DMS114 treated with DMSO at 0.1 percent for 48 hours (cell line): ENCODE measurements around the gene ZNF687.
"Not testable (repeated sequence)": the region's sequence is repeated elsewhere in the genome, so short reads cannot be mapped to it uniquely, and the experiment has no call there.

Experiments
- DNase-seq: peaks from one replicate; lab custom pipeline; 2025; ENCODE audit not compliant: unreplicated experiment; lab: John Stamatoyannopoulos, UW

ZNF687 gene

GRCh38 chr1:151281969-151282882 lies at the start of gene ZNF687:
Gene ZNF687 (plus strand): TSS chr1:151282299. CDS start chr1:151286292, 3,993 bp downstream.
- DNase-seq = peak; percentile 100

- no peak for DNase-seq
These were observed 46.9 kb upstream of the ZNF687 start for GRCh38 chr1:151235235-151235634.

GRCh38 chr1:151237678-151238466 lies 44.2 kb upstream of the ZNF687 start:
- no peak for DNase-seq

GRCh38 chr1:151238467-151238739 lies 43.7 kb upstream of the ZNF687 start:
- no peak for DNase-seq

GRCh38 chr1:151242442-151242841 lies 39.7 kb upstream of the ZNF687 start:
- DNase-seq = no peak

GRCh38 chr1:151243683-151244216 lies 38.3 kb upstream of the ZNF687 start:
- DNase-seq = no peak

- no peak for DNase-seq
These were observed 35.3 kb upstream of the ZNF687 start for GRCh38 chr1:151246786-151247185.

GRCh38 chr1:151251656-151252470 lies 30.2 kb upstream of the ZNF687 start:
- peak; percentile 97 for DNase-seq

GRCh38 chr1:151254217-151255213 lies 27.6 kb upstream of the ZNF687 start, which contains the start of gene PSMD4:
Gene PSMD4 (plus strand): TSS chr1:151254734. CDS start chr1:151254783, 49 bp downstream.
- peak; percentile 100 for DNase-seq

GRCh38 chr1:151255381-151255780 lies 26.7 kb upstream of the ZNF687 start:
- DNase-seq = no peak

- DNase-seq = no peak
These were observed 22.7 kb upstream of the ZNF687 start for GRCh38 chr1:151259351-151259750.

- no peak for DNase-seq
These were observed 16.5 kb upstream of the ZNF687 start for GRCh38 chr1:151265446-151266236.

GRCh38 chr1:151266315-151266714 lies 15.8 kb upstream of the ZNF687 start:
- no peak for DNase-seq

GRCh38 chr1:151266821-151267220 lies 15.3 kb upstream of the ZNF687 start:
- no peak for DNase-seq

- no peak for DNase-seq
These were observed 14.3 kb upstream of the ZNF687 start for GRCh38 chr1:151267760-151268159.

- no peak for DNase-seq
These were observed 8.1 kb upstream of the ZNF687 start for GRCh38 chr1:151273924-151274466.

GRCh38 chr1:151275341-151275740 lies 6.8 kb upstream of the ZNF687 start:
- DNase-seq = not testable (repeated sequence)

GRCh38 chr1:151277249-151277648 lies 4.8 kb upstream of the ZNF687 start:
- no peak for DNase-seq
